OCI-LY3 (cell line): ENCODE measurements around the gene PCDHA7.
"Not testable (repeated sequence)": the region's sequence is repeated elsewhere in the genome, so short reads cannot be mapped to it uniquely, and the experiment has no call there.

ENCODE experiments used
- CTCF ChIP-seq: fragments of 200-600, 300-600 bp; sonication (generic); IDR thresholded peaks from 2 replicates; pipeline ENCODE4 v1.5.1; 2014; ENCODE audit warnings: antibody characterized with exemption, low read length, low read depth
- EZH2phosphoT487 ChIP-seq: fragments of 200-600 bp; shearing (Covaris generic); IDR thresholded peaks from 2 replicates; pipeline ENCODE4 v1.6.1; 2018; ENCODE audit warnings: antibody characterized with exemption, mixed run types, low read depth

- TF ChIP-seq CTCF, EZH2phosphoT487: not testable (repeated sequence)
Measured at GRCh38 chr5:140848139-140849102, 14.4 kb downstream of the PCDHA7 start, which contains the start of gene PCDHA9.
